ENCODE results near the gene MAGI1. TPM values are rescaled to one million over a fixed set of nuclear protein-coding genes. Genes with fewer than 3 reads are reported as not detected.
A peak's percentile ranks its signal among the peaks of the same experiment; 100 is the strongest.

The MAGI1 gene
- total and polyA plus RNA-seq, 4 donors, result 5.0 to 69.2 (median 28.5) TPM

DNA sequence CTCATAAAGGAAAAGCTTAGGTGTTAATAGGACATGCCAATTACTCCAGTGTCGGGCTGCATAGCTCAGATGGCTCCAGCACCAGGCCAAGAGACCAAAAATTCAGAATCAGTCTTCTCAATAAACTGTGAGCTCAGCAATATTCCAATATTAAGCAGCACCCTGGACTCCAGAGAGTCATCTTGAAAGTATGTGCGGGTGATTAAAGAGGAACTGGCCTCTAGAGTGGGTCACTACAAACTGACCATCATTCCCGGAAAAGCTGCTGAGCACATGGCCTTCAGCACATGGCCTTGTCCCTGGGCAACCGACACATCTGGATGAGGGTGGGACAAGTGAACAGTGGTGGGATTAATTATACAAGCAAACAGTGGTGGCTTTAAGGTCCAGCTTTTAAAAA, 59.0 kb downstream of the MAGI1 start:
- ATAC-seq (ENCODE audit: low FRiP score) (no peak), DNase-seq (peak in 1 of 2 donors; percentile 61)
- Histone ChIP-seq H3K4me3 (ENCODE audit: low read length in 2 of 2) (no peak overlapping the region), H3K4me1 (ENCODE audit: control insufficient read depth in 1 of 2, insufficient read depth in 2 of 2, low read length in 2 of 2) (peaks cover under 1 to 8% of the 10 kb centered on the region in 2 donors), H3K9me3 (ENCODE audit: control insufficient read depth, low read length) (no peaks in the 10 kb centered on the region), H3K27me3 (ENCODE audit: control insufficient read depth in 1 of 2, insufficient read depth in 2 of 2, low read length in 1 of 2) (no peaks in the 10 kb centered on the region), H3K27ac (ENCODE audit: low read depth in 1 of 2, low read length in 2 of 2) (peak overlapping the region; percentile 48 to 55), H3K36me3 (ENCODE audit: control insufficient read depth in 1 of 2, insufficient read depth in 2 of 2, low read length in 1 of 2) (no peaks in the 10 kb centered on the region)
- WGBS, 2 donors, result 74 to 80% methylated on average over 4 of the region's 4 CpGs
- intact Hi-C loops (cut with DNase I), result loop anchor here in 1 of 2 donors (2.0 kb wide), 1 partner anchor 59 kb away; the partner anchor contains the start of gene MAGI1

DNA sequence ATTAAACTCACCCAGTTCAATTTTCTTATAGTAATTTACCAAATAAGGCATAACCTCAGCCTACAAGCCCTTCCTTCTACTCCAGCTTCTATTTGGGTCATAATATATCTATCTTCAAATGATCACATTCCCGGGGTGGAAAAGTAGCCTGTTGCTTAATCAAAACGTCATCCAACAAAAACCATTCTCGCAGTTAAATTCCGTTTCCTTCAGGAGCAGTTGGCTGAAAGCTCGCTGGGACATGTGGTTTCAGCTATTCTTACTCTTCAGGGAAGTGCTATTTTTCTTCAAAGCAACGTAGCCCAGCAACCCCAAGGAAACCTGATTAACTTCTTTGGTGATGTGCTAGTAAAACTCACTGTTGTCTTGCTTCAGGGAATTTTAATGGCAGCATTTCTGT, 59.6 kb downstream of the MAGI1 start:
- Histone ChIP-seq H3K9me3 (ENCODE audit: control insufficient read depth, low read length) (no peaks in the 10 kb centered on the region), H3K27me3 (ENCODE audit: control insufficient read depth in 1 of 2, insufficient read depth in 2 of 2, low read length in 1 of 2) (no peaks in the 10 kb centered on the region), H3K4me1 (ENCODE audit: control insufficient read depth in 1 of 2, insufficient read depth in 2 of 2, low read length in 2 of 2) (peaks cover 1 to 8% of the 10 kb centered on the region in 2 donors), H3K36me3 (ENCODE audit: control insufficient read depth in 1 of 2, insufficient read depth in 2 of 2, low read length in 1 of 2) (no peaks in the 10 kb centered on the region), H3K4me3 (ENCODE audit: low read length in 2 of 2) (no peak overlapping the region), H3K27ac (ENCODE audit: low read depth in 1 of 2, low read length in 2 of 2) (peak overlapping the region; percentile 9 to 48)
- intact Hi-C loops (cut with DNase I), result loop anchor here in 1 of 2 donors (2.0 kb wide), 1 partner anchor 60 kb away; the partner anchor contains the start of gene MAGI1
- peak; percentile 58 for ATAC-seq (ENCODE audit: low FRiP score)
- WGBS, 2 donors, result 4 to 6% methylated on average over 6 of the region's 6 CpGs
- DNase-seq, result peak in 1 of 2 donors; percentile 70

DNA sequence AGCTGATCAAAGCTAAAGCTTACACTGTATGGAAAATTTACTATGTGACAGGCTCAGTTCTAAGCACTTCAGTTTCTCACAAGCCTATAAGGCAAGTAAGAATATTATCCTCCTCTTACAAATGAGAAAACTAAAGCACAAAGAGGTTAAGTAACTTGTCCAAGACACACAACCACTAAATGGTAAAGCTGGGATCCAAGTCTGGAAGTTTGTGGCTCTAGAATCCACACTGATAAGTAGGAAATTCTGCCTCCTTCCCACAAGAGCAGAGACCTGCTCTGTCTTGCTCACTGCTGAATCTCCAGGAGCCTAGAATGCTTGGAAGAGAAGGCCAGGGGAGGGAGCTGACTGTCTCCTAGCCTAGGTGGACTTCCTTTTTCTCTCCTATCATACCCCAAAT, 60.6 kb downstream of the MAGI1 start:
- Histone ChIP-seq H3K4me1 (ENCODE audit: control insufficient read depth in 1 of 2, insufficient read depth in 2 of 2, low read length in 2 of 2) (peaks cover 1 to 8% of the 10 kb centered on the region in 2 donors), H3K9me3 (ENCODE audit: control insufficient read depth, low read length) (no peaks in the 10 kb centered on the region), H3K27me3 (ENCODE audit: control insufficient read depth in 1 of 2, insufficient read depth in 2 of 2, low read length in 1 of 2) (no peaks in the 10 kb centered on the region), H3K36me3 (ENCODE audit: control insufficient read depth in 1 of 2, insufficient read depth in 2 of 2, low read length in 1 of 2) (no peaks in the 10 kb centered on the region), H3K4me3 (ENCODE audit: low read length in 2 of 2) (no peak overlapping the region), H3K27ac (ENCODE audit: low read depth in 1 of 2, low read length in 2 of 2) (peak overlapping the region; percentile 36 to 61)
- intact Hi-C loops (cut with DNase I), result loop anchor here in 1 of 2 donors (2.0 kb wide), 1 partner anchor 61 kb away; the partner anchor contains the start of gene MAGI1
- ATAC-seq (ENCODE audit: low FRiP score) (no peak), DNase-seq (no peak)

DNA sequence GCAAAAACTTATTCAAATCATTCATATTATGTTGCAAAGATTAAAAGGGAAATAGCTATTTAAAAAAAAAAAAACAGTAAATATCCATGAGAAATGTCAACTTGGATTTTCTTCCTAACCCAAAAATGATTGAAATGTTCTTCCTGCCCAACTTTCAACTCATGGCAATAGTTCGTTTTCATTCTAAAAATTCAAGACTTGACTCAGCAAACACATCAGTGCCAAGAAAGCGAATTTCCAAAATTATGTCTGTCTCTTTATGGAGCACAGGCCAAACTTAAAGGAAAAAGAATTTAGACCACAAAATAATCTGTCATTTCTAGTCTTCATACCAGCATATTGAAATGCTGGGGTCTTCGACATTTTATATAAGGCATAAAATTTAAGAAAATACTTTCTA, 63.7 kb downstream of the MAGI1 start:
- no peaks in the 10 kb centered on the region for H3K36me3 ChIP-seq (ENCODE audit: control insufficient read depth in 1 of 2, insufficient read depth in 2 of 2, low read length in 1 of 2)
- H3K27ac ChIP-seq (ENCODE audit: low read depth in 1 of 2, low read length in 2 of 2), result no peak overlapping the region
- intact Hi-C loops (cut with DNase I), result no loop called here
- no peaks in the 10 kb centered on the region for H3K9me3 ChIP-seq (ENCODE audit: control insufficient read depth, low read length)
- ATAC-seq (ENCODE audit: low FRiP score), result no peak
- H3K27me3 ChIP-seq (ENCODE audit: control insufficient read depth in 1 of 2, insufficient read depth in 2 of 2, low read length in 1 of 2), result no peaks in the 10 kb centered on the region
- peaks cover 1 to 10% of the 10 kb centered on the region in 2 donors for H3K4me1 ChIP-seq (ENCODE audit: control insufficient read depth in 1 of 2, insufficient read depth in 2 of 2, low read length in 2 of 2)
- H3K4me3 ChIP-seq (ENCODE audit: low read length in 2 of 2), result no peak overlapping the region
- 11 to 21% methylated on average over 3 of the region's 3 CpGs for WGBS, 2 donors
- no peak for DNase-seq

DNA sequence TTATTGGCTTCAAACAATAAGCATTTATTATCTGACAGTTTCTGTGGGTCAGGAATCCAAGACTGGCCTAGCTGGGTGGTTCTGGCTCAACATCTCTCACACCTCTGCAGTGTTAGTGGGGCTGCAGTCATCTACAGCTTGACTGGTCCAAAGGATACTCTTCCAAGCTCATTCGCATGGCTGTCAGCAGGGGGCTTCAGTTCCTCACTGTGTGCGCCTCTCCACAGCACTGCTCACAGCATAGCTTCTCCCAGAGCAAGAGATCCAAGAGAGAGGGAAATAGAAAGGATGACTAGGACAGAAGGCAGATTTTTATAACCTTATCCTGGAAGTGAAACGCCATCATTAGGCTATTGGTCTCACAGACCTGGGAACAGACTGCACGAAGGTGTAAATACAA, 64.2 kb downstream of the MAGI1 start:
- DNase-seq, result no peak

DNA sequence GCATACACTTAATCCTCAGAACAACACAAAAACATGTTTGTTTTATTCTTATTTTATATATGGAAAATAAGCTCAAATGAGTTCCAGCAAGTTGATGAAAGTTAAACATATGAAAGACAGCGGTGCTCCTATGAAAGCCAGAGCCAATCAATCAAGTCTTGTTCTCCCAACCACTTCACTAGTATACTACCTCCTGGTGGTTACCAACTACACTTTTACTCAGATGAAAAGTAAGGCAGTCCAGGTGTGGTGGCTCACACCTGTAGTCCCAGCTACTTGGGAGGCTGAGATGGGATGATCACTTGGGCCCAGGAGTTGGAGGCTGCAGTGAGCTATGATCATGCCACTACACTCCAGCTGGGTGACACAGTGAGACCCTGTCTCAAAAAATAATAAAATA, 66.0 kb downstream of the MAGI1 start:
- Histone ChIP-seq H3K9me3 (ENCODE audit: control insufficient read depth, low read length) (no peaks in the 10 kb centered on the region), H3K27me3 (ENCODE audit: control insufficient read depth in 1 of 2, insufficient read depth in 2 of 2, low read length in 1 of 2) (no peaks in the 10 kb centered on the region), H3K4me1 (ENCODE audit: control insufficient read depth in 1 of 2, insufficient read depth in 2 of 2, low read length in 2 of 2) (peaks cover 6 to 7% of the 10 kb centered on the region in 2 donors), H3K36me3 (ENCODE audit: control insufficient read depth in 1 of 2, insufficient read depth in 2 of 2, low read length in 1 of 2) (no peaks in the 10 kb centered on the region), H3K27ac (ENCODE audit: low read depth in 1 of 2, low read length in 2 of 2) (no peak overlapping the region), H3K4me3 (ENCODE audit: low read length in 2 of 2) (no peak overlapping the region)
- DNase-seq (no peak), ATAC-seq (ENCODE audit: low FRiP score) (no peak)
- intact Hi-C loops (cut with DNase I), result no loop called here
- WGBS, 2 donors, result 95 to 100% methylated on average over 1 of the region's 1 CpG

More for the DNA sequence above, 64.2 kb downstream of the MAGI1 start:
- ATAC-seq (ENCODE audit: low FRiP score), result no peak
- Histone ChIP-seq H3K4me1 (ENCODE audit: control insufficient read depth in 1 of 2, insufficient read depth in 2 of 2, low read length in 2 of 2) (peaks cover 1 to 9% of the 10 kb centered on the region in 2 donors), H3K27ac (ENCODE audit: low read depth in 1 of 2, low read length in 2 of 2) (peak overlapping the region in 1 of 2 donors; percentile 21), H3K27me3 (ENCODE audit: control insufficient read depth in 1 of 2, insufficient read depth in 2 of 2, low read length in 1 of 2) (no peaks in the 10 kb centered on the region), H3K9me3 (ENCODE audit: control insufficient read depth, low read length) (no peaks in the 10 kb centered on the region), H3K36me3 (ENCODE audit: control insufficient read depth in 1 of 2, insufficient read depth in 2 of 2, low read length in 1 of 2) (no peaks in the 10 kb centered on the region), H3K4me3 (ENCODE audit: low read length in 2 of 2) (no peak overlapping the region)
- 79 to 83% methylated on average over 4 of the region's 4 CpGs for WGBS, 2 donors
- intact Hi-C loops (cut with DNase I), result no loop called here

DNA sequence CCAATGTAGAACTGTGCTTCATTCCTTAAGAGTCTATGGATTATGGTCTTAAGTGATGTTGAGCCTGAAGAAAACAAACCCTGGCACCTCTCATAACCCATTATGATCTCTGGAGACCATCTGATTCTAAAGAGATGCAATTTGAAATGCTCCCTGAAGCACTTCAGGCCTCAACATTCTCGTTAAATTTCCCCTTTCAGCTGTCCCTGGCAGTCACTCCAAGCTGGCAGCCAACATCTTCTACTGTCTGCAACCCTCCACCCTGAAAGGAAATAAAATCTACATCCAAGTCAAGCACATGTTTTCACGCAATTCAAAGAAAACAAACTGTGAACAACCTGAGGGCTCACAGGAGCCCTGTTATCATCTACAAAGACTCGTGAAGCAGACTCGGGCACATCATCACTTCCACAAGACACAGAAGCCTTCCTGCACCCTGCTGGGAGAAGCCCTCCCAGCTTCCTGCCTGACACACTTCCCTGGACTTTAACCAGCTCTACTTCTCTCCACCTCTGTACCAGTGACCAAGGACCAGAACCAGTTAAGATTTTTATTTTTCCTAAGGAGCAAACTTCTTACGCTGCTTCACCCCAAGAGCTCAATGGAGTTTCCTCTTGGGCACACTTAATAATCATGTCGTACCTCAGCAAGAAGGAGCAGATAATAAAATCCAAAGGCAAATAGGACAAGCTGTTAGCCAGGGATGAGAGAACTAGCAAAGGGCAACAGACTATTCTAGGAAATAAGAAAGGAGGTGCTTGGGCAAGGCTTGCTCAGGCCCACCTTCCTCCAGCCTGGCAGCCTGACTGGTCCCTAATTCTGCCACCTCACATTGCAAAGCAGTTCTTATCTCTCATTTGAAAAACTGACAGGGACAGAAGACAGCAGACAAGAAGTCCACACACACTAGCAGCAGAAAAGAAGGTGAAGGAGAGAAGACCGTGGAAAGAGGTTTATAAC, 67.1 kb downstream of the MAGI1 start:
- Histone ChIP-seq H3K27ac (ENCODE audit: low read depth in 1 of 2, low read length in 2 of 2) (no peak overlapping the region), H3K4me1 (ENCODE audit: control insufficient read depth in 1 of 2, insufficient read depth in 2 of 2, low read length in 2 of 2) (peaks cover 6 to 7% of the 10 kb centered on the region in 2 donors), H3K27me3 (ENCODE audit: control insufficient read depth in 1 of 2, insufficient read depth in 2 of 2, low read length in 1 of 2) (no peaks in the 10 kb centered on the region), H3K9me3 (ENCODE audit: control insufficient read depth, low read length) (no peaks in the 10 kb centered on the region), H3K36me3 (ENCODE audit: control insufficient read depth in 1 of 2, insufficient read depth in 2 of 2, low read length in 1 of 2) (no peaks in the 10 kb centered on the region), H3K4me3 (ENCODE audit: low read length in 2 of 2) (no peak overlapping the region)
- no peak for DNase-seq
- intact Hi-C loops (cut with DNase I), result no loop called here
- no peak for ATAC-seq (ENCODE audit: low FRiP score)
- 30 to 44% methylated on average over 7 of the region's 7 CpGs for WGBS, 2 donors

DNA sequence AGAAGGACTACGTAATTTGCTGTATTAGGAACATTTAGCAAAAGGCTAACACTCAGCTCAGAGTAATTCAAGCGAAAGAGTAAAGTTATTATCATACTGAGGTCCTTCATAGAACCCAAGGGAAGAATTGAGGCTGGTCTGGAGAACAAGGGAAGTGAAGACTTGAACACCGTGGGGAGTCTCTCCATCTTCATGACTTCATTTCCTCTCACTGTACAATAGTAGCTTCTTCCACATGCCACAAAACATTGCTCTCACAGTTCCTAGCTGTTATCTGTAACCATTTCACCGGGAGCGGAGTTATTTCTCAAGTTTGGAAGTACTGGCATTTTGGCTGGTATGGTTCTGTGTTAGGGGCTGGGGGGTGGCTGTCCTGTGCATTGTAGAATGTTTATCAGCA, 69.7 kb downstream of the MAGI1 start:
- H3K4me1 ChIP-seq (ENCODE audit: control insufficient read depth in 1 of 2, insufficient read depth in 2 of 2, low read length in 2 of 2), result peaks cover 4 to 7% of the 10 kb centered on the region in 2 donors
- DNase-seq, result no peak
- H3K36me3 ChIP-seq (ENCODE audit: control insufficient read depth in 1 of 2, insufficient read depth in 2 of 2, low read length in 1 of 2), result no peaks in the 10 kb centered on the region
- H3K27me3 ChIP-seq (ENCODE audit: control insufficient read depth in 1 of 2, insufficient read depth in 2 of 2, low read length in 1 of 2), result no peaks in the 10 kb centered on the region
- no peaks in the 10 kb centered on the region for H3K9me3 ChIP-seq (ENCODE audit: control insufficient read depth, low read length)
- H3K27ac ChIP-seq (ENCODE audit: low read depth in 1 of 2, low read length in 2 of 2), result no peak overlapping the region
- ATAC-seq (ENCODE audit: low FRiP score), result no peak
- intact Hi-C loops (cut with DNase I), result no loop called here
- H3K4me3 ChIP-seq (ENCODE audit: low read length in 2 of 2), result no peak overlapping the region
- WGBS, 2 donors, result 93 to 94% methylated on average over 5 of the region's 5 CpGs

DNA sequence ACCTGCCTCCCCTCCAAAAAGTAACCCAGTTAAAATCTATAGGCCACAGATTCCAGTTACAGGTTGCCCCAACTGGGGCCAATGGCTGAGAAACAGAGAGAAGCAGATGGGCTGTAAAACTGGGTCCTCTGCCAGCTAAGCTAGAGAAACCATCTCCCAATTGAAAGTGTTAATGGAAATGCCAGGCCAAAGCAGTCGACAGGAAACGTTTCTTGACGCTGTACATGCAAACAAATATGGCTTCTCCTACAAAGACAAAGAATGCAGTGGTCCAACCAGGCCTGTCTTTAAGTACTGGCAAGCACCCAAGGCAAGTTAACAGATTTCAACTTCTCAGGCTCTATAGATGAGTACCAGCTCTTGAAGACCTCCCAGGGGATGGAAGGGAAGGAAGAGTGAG, 71.3 kb downstream of the MAGI1 start:
- DNase-seq (no peak), ATAC-seq (ENCODE audit: low FRiP score) (no peak)
- Histone ChIP-seq H3K4me1 (ENCODE audit: control insufficient read depth in 1 of 2, insufficient read depth in 2 of 2, low read length in 2 of 2) (peaks cover 4 to 7% of the 10 kb centered on the region in 2 donors), H3K9me3 (ENCODE audit: control insufficient read depth, low read length) (no peaks in the 10 kb centered on the region), H3K4me3 (ENCODE audit: low read length in 2 of 2) (no peak overlapping the region), H3K27ac (ENCODE audit: low read depth in 1 of 2, low read length in 2 of 2) (no peak overlapping the region), H3K36me3 (ENCODE audit: control insufficient read depth in 1 of 2, insufficient read depth in 2 of 2, low read length in 1 of 2) (no peaks in the 10 kb centered on the region), H3K27me3 (ENCODE audit: control insufficient read depth in 1 of 2, insufficient read depth in 2 of 2, low read length in 1 of 2) (no peaks in the 10 kb centered on the region)
- intact Hi-C loops (cut with DNase I), result no loop called here
- WGBS, 2 donors, result 66 to 78% methylated on average over 3 of the region's 3 CpGs
